IMR-90 (cell line): ENCODE measurements around the gene TXNDC8. TPM values are rescaled to one million over a fixed set of nuclear protein-coding genes. Genes with fewer than 3 reads are reported as not detected.

Experiments used
- ATAC-seq: fragments of 200-7000 bp; cut with Tn5 transposase; 2 replicates; pipeline ENCODE4 v1.9.1; 2020; ENCODE audit warnings: low read depth, mild to moderate bottlenecking, moderate library complexity
- BruUV-seq: library from RNA; stranded (reverse); fragments of 400-500 nt; replicated peaks from 2 replicates; lab custom pipeline; 2021; lab: Mats Ljungman, UMichigan
- CTCF ChIA-PET: fragments of 300-600 bp; formaldehyde crosslinking; extraction: SDS; loops from one replicate; lab custom pipeline; 2021; ENCODE audit warnings: antibody characterized with exemption; lab: Yijun Ruan, JAX
- POLR2A ChIA-PET: fragments of 300-600 bp; sonication (Branson Sonifier 250); formaldehyde crosslinking; loops from one replicate; lab custom pipeline; 2022; ENCODE audit warnings: antibody characterized with exemption; ENCODE audit not compliant: unreplicated experiment; lab: Charles Lee
- DNase-seq: peaks from one replicate; pipeline ENCODE4 v3.0.0; 2013
- H2AFZ ChIP-seq: replicated peaks from 2 replicates; pipeline ENCODE3; 2013; ENCODE audit warnings: low read length, mild to moderate bottlenecking; ENCODE audit not compliant: poor library complexity
- H2AK5ac ChIP-seq: 2 replicates; pipeline ENCODE4 v1.6.1; 2013; ENCODE audit warnings: low read depth, low read length, inconsistent platforms
- H2AK9ac ChIP-seq: replicated peaks from 2 replicates; pipeline ENCODE3; 2013; ENCODE audit warnings: mild to moderate bottlenecking, low read depth, low read length, moderate library complexity; ENCODE audit not compliant: poor library complexity
- H2BK120ac ChIP-seq: 2 replicates; pipeline ENCODE4 v1.6.1; 2013; ENCODE audit warnings: low read depth, low read length, inconsistent platforms
- H2BK15ac ChIP-seq: 3 replicates; pipeline ENCODE4 v1.6.1; 2013; ENCODE audit warnings: low read depth, low read length, inconsistent platforms
- H2BK20ac ChIP-seq: 2 replicates; pipeline ENCODE4 v1.6.1; 2013; ENCODE audit warnings: low read depth, mild to moderate bottlenecking, inconsistent platforms, low read length, moderate library complexity
- H2BK5ac ChIP-seq: 2 replicates; pipeline ENCODE4 v1.6.1; 2013; ENCODE audit warnings: mild to moderate bottlenecking, low read depth, low read length, inconsistent platforms; ENCODE audit not compliant: poor library complexity, severe bottlenecking
- H3K14ac ChIP-seq: replicated peaks from 2 replicates; pipeline ENCODE4 v1.6.1; 2013; ENCODE audit warnings: low read depth, low read length, inconsistent platforms
- H3K18ac ChIP-seq: 2 replicates; pipeline ENCODE4 v1.6.1; 2013; ENCODE audit warnings: low read depth, low read length, control low read depth
- H3K23ac ChIP-seq: 2 replicates; pipeline ENCODE4 v1.6.1; 2013; ENCODE audit warnings: low read depth, low read length, inconsistent platforms
- H3K27ac ChIP-seq: 2 replicates; pipeline ENCODE4 v1.5.1; 2013; ENCODE audit warnings: mild to moderate bottlenecking, control low read depth, low read length; ENCODE audit not compliant: insufficient read depth
- H3K27me3 ChIP-seq: 2 replicates; pipeline ENCODE4 v1.6.1; 2013; ENCODE audit warnings: low read length; ENCODE audit not compliant: control insufficient read depth, insufficient read depth
- H3K36me3 ChIP-seq: 2 replicates; pipeline ENCODE4 v1.6.1; 2013; ENCODE audit warnings: low read length, mixed read lengths; ENCODE audit not compliant: control insufficient read depth, insufficient read depth
- H3K4ac ChIP-seq: 2 replicates; pipeline ENCODE4 v1.6.1; 2013; ENCODE audit warnings: low read depth, low read length, inconsistent platforms
- H3K4me1 ChIP-seq: 2 replicates; pipeline ENCODE4 v1.6.1; 2013; ENCODE audit warnings: low read length, mixed read lengths; ENCODE audit not compliant: control insufficient read depth, insufficient read depth
- H3K4me2 ChIP-seq: 2 replicates; pipeline ENCODE4 v1.6.1; 2013; ENCODE audit warnings: low read depth, mild to moderate bottlenecking, control low read depth, low read length, moderate library complexity
- H3K4me3 ChIP-seq: 2 replicates; pipeline ENCODE4 v1.5.1; 2013; ENCODE audit warnings: low read depth, mild to moderate bottlenecking, control low read depth, low read length, moderate library complexity; ENCODE audit not compliant: insufficient read depth
- H3K56ac ChIP-seq: 2 replicates; pipeline ENCODE4 v1.6.1; 2013; ENCODE audit warnings: low read length, inconsistent platforms; ENCODE audit not compliant: insufficient read depth; ENCODE audit errors: extremely low read depth
- H3K79me1 ChIP-seq, 2 experiments: 2 replicates each; pipeline ENCODE4 v1.6.1; 2013; ENCODE audit warnings: low read length in 2 of 2, inconsistent platforms in 1 of 2, low read depth in 1 of 2
- H3K9ac ChIP-seq: 2 replicates; pipeline ENCODE4 v1.6.1; 2013; ENCODE audit warnings: low read depth, low read length, control low read depth
- H3K9me1 ChIP-seq: 2 replicates; pipeline ENCODE4 v1.6.1; 2013; ENCODE audit warnings: low read length, inconsistent platforms; ENCODE audit not compliant: insufficient read depth
- H3K9me3 ChIP-seq: 2 replicates; pipeline ENCODE4 v1.6.1; 2013; ENCODE audit warnings: low read length; ENCODE audit not compliant: control insufficient read depth, insufficient read depth
- H4K20me1 ChIP-seq: 2 replicates; pipeline ENCODE4 v1.6.1; 2013; ENCODE audit warnings: low read length, inconsistent platforms; ENCODE audit not compliant: insufficient read depth
- H4K5ac ChIP-seq: 2 replicates; pipeline ENCODE4 v1.6.1; 2013; ENCODE audit warnings: mild to moderate bottlenecking, low read depth, low read length, control low read depth
- H4K8ac ChIP-seq, 2 experiments: 2 replicates each; pipeline ENCODE4 v1.6.1; 2013; ENCODE audit warnings: low read depth in 2 of 2, low read length in 2 of 2, control low read depth in 1 of 2, inconsistent platforms in 1 of 2
- H4K91ac ChIP-seq: 2 replicates; pipeline ENCODE4 v1.6.1; 2013; ENCODE audit warnings: low read depth, low read length, inconsistent platforms; ENCODE audit not compliant: insufficient read depth
- FOS ChIP-seq: fragments of 150-350 bp; IDR thresholded peaks from 2 replicates; pipeline ENCODE4 v1.6.1; 2016; ENCODE audit warnings: low read depth, low read length
- MAFK ChIP-seq: IDR thresholded peaks from 2 replicates; pipeline ENCODE4 v1.6.1; 2012; ENCODE audit warnings: low read depth, low read length, improper control_type of control experiment
- MAZ ChIP-seq: IDR thresholded peaks from 2 replicates; pipeline ENCODE4 v1.6.1; 2012; ENCODE audit warnings: low read depth, mild to moderate bottlenecking, low read length, improper control_type of control experiment, moderate library complexity, borderline replicate concordance
- MXI1 ChIP-seq: IDR thresholded peaks from 2 replicates; pipeline ENCODE4 v1.6.1; 2012; ENCODE audit warnings: low read depth, mild to moderate bottlenecking, low read length, moderate library complexity, borderline replicate concordance
- NFE2L2 ChIP-seq: fragments of 150-350 bp; IDR thresholded peaks from 2 replicates; pipeline ENCODE4 v1.6.1; 2016; ENCODE audit warnings: low read depth, mild to moderate bottlenecking, low read length
- POLR2A ChIP-seq: IDR thresholded peaks from 2 replicates; pipeline ENCODE4 v1.6.1; 2012; ENCODE audit warnings: mild to moderate bottlenecking, low read depth, low read length
- WGBS, 2 experiments: methylation state at CpG; one replicate each; pipeline versions ENCODE4 v1.1.5 to v1.1.7; 2013; ENCODE audit warnings: missing lambda C conversion rate in 2 of 2; ENCODE audit not compliant: insufficient read length in 1 of 2; ENCODE audit errors: extremely low coverage in 2 of 2; 5-methylcytosine and 5-hydroxymethylcytosine counted together
- dilution Hi-C: fragments of 300-500 bp; cut with HindIII; formaldehyde crosslinking; loops from one replicate; pipeline ENCODE4 v1.14.3; 2018; ENCODE audit warnings: low sequenced_read_pairs; ENCODE audit not compliant: unreplicated experiment
- in situ Hi-C: fragments of 300-500 bp; cut with MboI; formaldehyde crosslinking; loops from 3 replicates; pipeline ENCODE4 v1.14.3; 2019; ENCODE audit warnings: low sequenced_read_pairs, inconsistent platforms, mixed read lengths
- intact Hi-C: fragments of 100-400 bp; cut with micrococcal nuclease; formaldehyde crosslinking; loops from 2 replicates; pipeline ENCODE4 v1.10.0; 2022
- polyA plus RNA-seq, 3 experiments: library from polyadenylated mRNA; depleted of rRNA; stranded (reverse); fragments of >200 nt; gene quantifications; 2 replicates each; pipeline ENCODE4 v1.2.3, GENCODE V29; 2012; ENCODE audit warnings: low replicate concordance in 1 of 3
- total RNA-seq: library from RNA; depleted of rRNA; stranded (reverse); fragments of >200 nt; gene quantifications from 2 replicates; pipeline ENCODE4 v1.2.3, GENCODE V29; 2012

The TXNDC8 gene
- total and polyA plus RNA-seq, 2 of the 4 experiments (the other 2 are of a cell fraction) = not detected

GRCh38 chr9:110382731-110383130 lies 45.1 kb upstream of the TXNDC8 start:
- in situ Hi-C loops = loop anchor here (5.0 kb wide), 1 partner anchor 50 kb away; no protein-coding TSS in a partner anchor
- WGBS, 2 experiments = 92% methylated on average over 2 of the region's 4 CpGs; no CpG with 5 or more reads in 1 of the 2 experiments
- Histone ChIP-seq H3K56ac (no peak overlapping the region), H3K18ac (no peak overlapping the region), H3K79me1 (no peaks in the 10 kb centered on the region), H3K27ac (no peak overlapping the region), H3K36me3 (peaks cover 25% of the 10 kb centered on the region), H4K91ac (no peak overlapping the region), H3K4me3 (no peak overlapping the region), H4K8ac (no peak overlapping the region), H2AK5ac (no peak overlapping the region), H3K27me3 (no peaks in the 10 kb centered on the region), H4K5ac (no peak overlapping the region), H4K20me1 (no peaks in the 10 kb centered on the region), H2BK15ac (no peak overlapping the region), H2BK120ac (no peak overlapping the region), H2AK9ac (no peak overlapping the region), H3K9ac (no peak overlapping the region), H3K4ac (no peak overlapping the region), H3K23ac (no peak overlapping the region), H3K4me2 (no peak overlapping the region), H3K14ac (no peak overlapping the region), H3K4me1 (no peaks in the 10 kb centered on the region), H3K9me3 (no peaks in the 10 kb centered on the region), H2BK20ac (no peak overlapping the region), H2AFZ (no peak overlapping the region), H3K9me1 (no peaks in the 10 kb centered on the region), H2BK5ac (no peak overlapping the region)
- no peak for DNase-seq
- ChIA-PET CTCF (no interaction called here), POLR2A (no interaction called here)
- TF ChIP-seq FOS (no peak), MAZ (no peak), MXI1 (no peak), MAFK (no peak), NFE2L2 (no peak), POLR2A (no peak)
- dilution Hi-C loops = no loop called here
- no TSS peak for BruUV-seq
- intact Hi-C loops = no loop called here
- ATAC-seq = no peak
